K562 (cell line): ENCODE measurements around the gene FOXRED2. TPM values are rescaled to one million over a fixed set of nuclear protein-coding genes. Genes with fewer than 3 reads are reported as not detected.

ENCODE experiments used
- ATAC-seq: fragments of 200-7000 bp; cut with Tn5 transposase; 3 replicates; pipeline ENCODE4 v1.9.1; 2020; ENCODE audit warnings: moderate library complexity
- BruUV-seq: library from RNA; stranded (reverse); fragments of 400-500 nt; replicated peaks from 2 replicates; lab custom pipeline; 2021; lab: Mats Ljungman, UMichigan
- CTCF ChIA-PET: fragments of 300-600 bp; formaldehyde crosslinking; extraction: SDS; loops from one replicate; lab custom pipeline; 2021; ENCODE audit warnings: low intra/inter-chr PET ratio; lab: Yijun Ruan, JAX
- POLR2A ChIA-PET: fragments of 300-600, 350-650 bp; sonication (Branson Sonifier 250); formaldehyde crosslinking; extraction: SDS; loops from one replicate; lab custom pipeline; 2021; ENCODE audit warnings: antibody characterized with exemption, inconsistent platforms; lab: Yijun Ruan, JAX
- DNase-seq, 4 experiments: peaks; one replicate each; pipeline versions ENCODE4 v3.0.0 to v3.0.0-alpha.2; 2011 to 2018; ENCODE audit warnings: low spot score in 3 of 4, mixed read lengths in 3 of 4; ENCODE audit errors: extremely low read depth in 1 of 4
- FAIRE-seq: peaks from 2 replicates; lab custom pipeline; 2011; peaks lifted over from hg19 to GRCh38; lab: Jason Lieb, UNC
- H2AFZ ChIP-seq: 2 replicates; pipeline ENCODE4 v1.6.0; 2011; ENCODE audit warnings: low read depth, low read length, control low read depth, inconsistent platforms
- H3K27ac ChIP-seq: fragments of 200-600 bp; 3 replicates; pipeline ENCODE4 v1.8.0; 2011; ENCODE audit warnings: low read depth, mild to moderate bottlenecking, control low read depth, inconsistent platforms, low read length, moderate library complexity, mixed read lengths; ENCODE audit errors: extremely low read depth
- H3K27me3 ChIP-seq, 2 experiments: fragments of 300-600 bp in 1 of 2; 2 replicates in 1 of 2; 3 replicates in 1 of 2; pipeline versions ENCODE4 v1.6.0 to v1.8.0; 2011; ENCODE audit warnings: inconsistent platforms in 2 of 2, low read length in 2 of 2, mild to moderate bottlenecking in 1 of 2, mixed read lengths in 1 of 2, moderate library complexity in 1 of 2; ENCODE audit not compliant: control insufficient read depth in 2 of 2, insufficient read depth in 2 of 2
- H3K36me3 ChIP-seq: fragments of 300-600 bp; 3 replicates; pipeline ENCODE4 v1.8.0; 2011; ENCODE audit warnings: mild to moderate bottlenecking, low read length, inconsistent platforms; ENCODE audit not compliant: control insufficient read depth, insufficient read depth
- H3K4me1 ChIP-seq, 2 experiments: fragments of 200-600 bp in 1 of 2; replicated peaks in 1 of 2; 2 replicates in 1 of 2; 3 replicates in 1 of 2; pipeline versions ENCODE4 v1.5.1 to v1.8.0; 2011; ENCODE audit warnings: inconsistent platforms in 2 of 2, low read length in 2 of 2, mild to moderate bottlenecking in 1 of 2, mixed read lengths in 1 of 2, moderate library complexity in 1 of 2; ENCODE audit not compliant: control insufficient read depth in 2 of 2, insufficient read depth in 2 of 2
- H3K4me2 ChIP-seq: 2 replicates; pipeline ENCODE4 v1.6.1; 2011; ENCODE audit warnings: low read length, control low read depth, inconsistent platforms, mixed read lengths; ENCODE audit not compliant: insufficient read depth
- H3K4me3 ChIP-seq: fragments of 200-600 bp; sonication (generic), shearing (Covaris generic); 2 replicates; pipeline ENCODE4 v1.5.1; 2016; ENCODE audit warnings: control low read depth, inconsistent platforms
- H3K79me2 ChIP-seq: fragments of 200-600 bp; 3 replicates; pipeline ENCODE4 v1.8.0; 2011; ENCODE audit warnings: low read length, inconsistent platforms; ENCODE audit not compliant: control insufficient read depth, insufficient read depth
- H3K9ac ChIP-seq, 2 experiments: 2 replicates each; pipeline versions ENCODE4 v1.6.0 to v1.6.1; 2011; ENCODE audit warnings: low read depth in 2 of 2, low read length in 2 of 2, control low read depth in 1 of 2, inconsistent platforms in 1 of 2, mild to moderate bottlenecking in 1 of 2, mixed read lengths in 1 of 2; ENCODE audit not compliant: insufficient read depth in 1 of 2
- H3K9me1 ChIP-seq: one replicate; pipeline ENCODE4 v1.6.0; 2011; ENCODE audit warnings: inconsistent platforms, mild to moderate bottlenecking, low read length, moderate library complexity; ENCODE audit not compliant: control insufficient read depth, insufficient read depth
- H3K9me3 ChIP-seq: replicated peaks from 2 replicates; pipeline ENCODE4 v1.5.1; 2011; ENCODE audit warnings: low read depth, low read length, inconsistent platforms; ENCODE audit not compliant: control insufficient read depth, insufficient read depth
- H4K20me1 ChIP-seq: replicated peaks from 2 replicates; pipeline ENCODE4 v1.6.1; 2011; ENCODE audit warnings: low read length, inconsistent platforms, mixed read lengths; ENCODE audit not compliant: control insufficient read depth, insufficient read depth
- CREM ChIP-seq: IDR thresholded peaks from 2 replicates; pipeline ENCODE4 v1.6.1; 2014; ENCODE audit warnings: antibody characterized with exemption, low read depth
- ETV1 ChIP-seq: fragments of 450-650 bp; conservative IDR thresholded peaks from 2 replicates; pipeline ENCODE4 v1.6.1; 2016; ENCODE audit warnings: missing genetic modification characterization, control low read depth, low read depth, missing compliant biosample characterization
- GABPA ChIP-seq: fragments of 200-800 bp; sonication (Bioruptor generic); conservative IDR thresholded peaks from 2 replicates; pipeline ENCODE4 v1.6.1; 2016; ENCODE audit warnings: low read depth, missing genetic modification characterization, missing compliant biosample characterization
- HDAC6 ChIP-seq: IDR thresholded peaks from 2 replicates; pipeline ENCODE4 v1.6.1; 2012; ENCODE audit warnings: low read depth, mild to moderate bottlenecking, control low read depth, inconsistent platforms, low read length, moderate library complexity
- HMGN3 ChIP-seq: IDR thresholded peaks from 2 replicates; pipeline ENCODE4 v1.6.1; 2011; ENCODE audit warnings: borderline replicate concordance, low read depth, mild to moderate bottlenecking, mixed read lengths, low read length; ENCODE audit not compliant: insufficient read length; ENCODE audit errors: extremely low read depth
- NCOA4 ChIP-seq: fragments of 450-650 bp; IDR thresholded peaks from 2 replicates; pipeline ENCODE4 v1.6.1; 2018; ENCODE audit warnings: mild to moderate bottlenecking; ENCODE audit not compliant: partially characterized antibody
- POLR2AphosphoS5 ChIP-seq: IDR thresholded peaks from 2 replicates; pipeline ENCODE4 v1.6.1; 2011; ENCODE audit warnings: mild to moderate bottlenecking, low read depth, low read length, moderate library complexity; ENCODE audit not compliant: control insufficient read depth, insufficient read depth
- SRSF7 ChIP-seq: fragments of 200-400 bp; formaldehyde crosslinking; optimal IDR thresholded peaks from 2 replicates; pipeline ENCODE3; 2017; ENCODE audit warnings: mild to moderate bottlenecking, low read depth, low read length
- WGBS: fragments of 100-300 bp; shearing (Covaris generic); methylation state at CpG from one replicate; pipeline ENCODE4 v1.1.6; 2016; ENCODE audit warnings: low coverage, mixed read lengths; ENCODE audit not compliant: insufficient coverage; ENCODE audit errors: missing lambda C conversion rate; 5-methylcytosine and 5-hydroxymethylcytosine counted together
- in situ Hi-C: fragments of 300-500 bp; cut with MboI; formaldehyde crosslinking; loops from 4 replicates; pipeline ENCODE4 v1.15.0; 2018; ENCODE audit warnings: inconsistent platforms, mixed read lengths
- intact Hi-C: fragments of 100-400 bp; cut with micrococcal nuclease; formaldehyde crosslinking; loops from 2 replicates; pipeline ENCODE4 v1.14.2; 2022
- polyA plus RNA-seq, 8 experiments: library from polyadenylated mRNA; depleted of rRNA in 4 of 8; stranded (reverse) in 5 of 8; unstranded in 3 of 8; fragments of >200 nt; fragmentation: Nextera tagmentation in 2 of 8; fragmentation: Illumina TruSeq in 1 of 8; extraction: Ambion mirVana in 2 of 8; extraction: Trizol in 1 of 8; gene quantifications; 2 replicates each; pipeline versions ENCODE4 v1.2.1 to v1.2.3, GENCODE V29; 2011 to 2014; ENCODE audit warnings: inconsistent platforms in 1 of 8, missing spikeins in 1 of 8
- total RNA-seq, 7 experiments: library from RNA; depleted of rRNA in 6 of 7; stranded (reverse); fragments of >200 nt in 6 of 7; fragmentation: Illumina TruSeq in 2 of 7; extraction: Trizol in 2 of 7; gene quantifications; 2 replicates each; pipeline versions ENCODE4 v1.2.1 to v1.2.3, GENCODE V29; 2011 to 2021; ENCODE audit warnings: low replicate concordance in 1 of 7
- TF ChIP-seq, protein P1 (sequence below): fragments of 200-600 bp; sonication (generic); IDR thresholded peaks from one replicate; pipeline ENCODE4 v1.6.1; 2012; ENCODE audit warnings: mild to moderate bottlenecking, low read depth, low read length, inconsistent platforms
- TF ChIP-seq, protein P2 (sequence below): sonication (generic); formaldehyde crosslinking; IDR thresholded peaks from 2 replicates; pipeline ENCODE4 v1.8.1; 2022; ENCODE audit warnings: missing genetic modification reagents

Gene FOXRED2
- total and polyA plus RNA-seq, 9 of the 15 experiments (the other 6 are each of a cell fraction or from before 2014, with no cell fraction given), result 2.8 to 48.4 (median 7.8) TPM

DNA sequence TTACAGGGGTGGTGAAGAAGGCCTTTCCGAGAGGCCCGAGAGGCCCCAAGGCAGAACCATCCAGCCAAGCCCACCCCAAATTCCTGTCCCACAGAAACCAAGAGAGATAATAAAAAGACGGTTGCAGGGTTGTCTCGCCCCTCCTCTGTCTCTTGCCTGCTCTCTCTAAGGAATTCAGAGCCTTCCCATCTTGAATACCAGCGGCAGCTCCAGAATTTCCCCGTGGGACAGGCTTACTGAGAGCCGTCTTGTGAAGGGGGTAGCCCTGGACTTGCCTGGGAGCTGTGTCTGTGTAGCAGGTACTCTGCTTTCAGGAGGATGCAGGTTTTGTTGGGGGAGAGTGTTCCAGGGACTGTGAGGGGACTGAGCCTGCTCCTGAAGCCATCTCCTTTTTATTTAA lies 31.7 kb upstream of the FOXRED2 start:
- BruUV-seq, result no TSS peak
- WGBS, result 83% methylated on average over 2 of the region's 7 CpGs
- Histone ChIP-seq H4K20me1 (no peaks in the 10 kb centered on the region), H3K27ac (no peak overlapping the region), H3K79me2 (no peaks in the 10 kb centered on the region), H3K4me2 (no peak overlapping the region), H3K36me3 (no peaks in the 10 kb centered on the region), H3K27me3 (no peaks in the 10 kb centered on the region), H3K9me1 (no peaks in the 10 kb centered on the region), H3K4me1 (peaks cover 4% of the 10 kb centered on the region in 2 experiments; a peak in 3 of 5 replicates), H3K9me3 (0 out of 2 replicates have a peak, but pooled peaks cover 2% of the 10 kb centered on the region), H2AFZ (no peak overlapping the region), H3K9ac (no peak overlapping the region), H3K4me3 (no peak overlapping the region)
- ChIA-PET POLR2A (interaction anchor here (0.5 to 0.7 kb wide), 4 partner anchors 9 to 265 kb away, joined by 3 to 4 read pairs (median 3); partner anchors contain the start of gene EIF3D), CTCF (no interaction called here)
- in situ Hi-C loops, result no loop called here
- DNase-seq (no peak), ATAC-seq (no peak), FAIRE-seq (no peak)
- intact Hi-C loops, result no loop called here
- TF ChIP-seq CREM (no peak), ETV1 (tag) (no peak), SRSF7 (no peak), HMGN3 (no peak), POLR2AphosphoS5 (no peak), HDAC6 (no peak), NCOA4 (no peak), GABPA (tag) (no peak)
- TF ChIP-seq, protein P1, sequence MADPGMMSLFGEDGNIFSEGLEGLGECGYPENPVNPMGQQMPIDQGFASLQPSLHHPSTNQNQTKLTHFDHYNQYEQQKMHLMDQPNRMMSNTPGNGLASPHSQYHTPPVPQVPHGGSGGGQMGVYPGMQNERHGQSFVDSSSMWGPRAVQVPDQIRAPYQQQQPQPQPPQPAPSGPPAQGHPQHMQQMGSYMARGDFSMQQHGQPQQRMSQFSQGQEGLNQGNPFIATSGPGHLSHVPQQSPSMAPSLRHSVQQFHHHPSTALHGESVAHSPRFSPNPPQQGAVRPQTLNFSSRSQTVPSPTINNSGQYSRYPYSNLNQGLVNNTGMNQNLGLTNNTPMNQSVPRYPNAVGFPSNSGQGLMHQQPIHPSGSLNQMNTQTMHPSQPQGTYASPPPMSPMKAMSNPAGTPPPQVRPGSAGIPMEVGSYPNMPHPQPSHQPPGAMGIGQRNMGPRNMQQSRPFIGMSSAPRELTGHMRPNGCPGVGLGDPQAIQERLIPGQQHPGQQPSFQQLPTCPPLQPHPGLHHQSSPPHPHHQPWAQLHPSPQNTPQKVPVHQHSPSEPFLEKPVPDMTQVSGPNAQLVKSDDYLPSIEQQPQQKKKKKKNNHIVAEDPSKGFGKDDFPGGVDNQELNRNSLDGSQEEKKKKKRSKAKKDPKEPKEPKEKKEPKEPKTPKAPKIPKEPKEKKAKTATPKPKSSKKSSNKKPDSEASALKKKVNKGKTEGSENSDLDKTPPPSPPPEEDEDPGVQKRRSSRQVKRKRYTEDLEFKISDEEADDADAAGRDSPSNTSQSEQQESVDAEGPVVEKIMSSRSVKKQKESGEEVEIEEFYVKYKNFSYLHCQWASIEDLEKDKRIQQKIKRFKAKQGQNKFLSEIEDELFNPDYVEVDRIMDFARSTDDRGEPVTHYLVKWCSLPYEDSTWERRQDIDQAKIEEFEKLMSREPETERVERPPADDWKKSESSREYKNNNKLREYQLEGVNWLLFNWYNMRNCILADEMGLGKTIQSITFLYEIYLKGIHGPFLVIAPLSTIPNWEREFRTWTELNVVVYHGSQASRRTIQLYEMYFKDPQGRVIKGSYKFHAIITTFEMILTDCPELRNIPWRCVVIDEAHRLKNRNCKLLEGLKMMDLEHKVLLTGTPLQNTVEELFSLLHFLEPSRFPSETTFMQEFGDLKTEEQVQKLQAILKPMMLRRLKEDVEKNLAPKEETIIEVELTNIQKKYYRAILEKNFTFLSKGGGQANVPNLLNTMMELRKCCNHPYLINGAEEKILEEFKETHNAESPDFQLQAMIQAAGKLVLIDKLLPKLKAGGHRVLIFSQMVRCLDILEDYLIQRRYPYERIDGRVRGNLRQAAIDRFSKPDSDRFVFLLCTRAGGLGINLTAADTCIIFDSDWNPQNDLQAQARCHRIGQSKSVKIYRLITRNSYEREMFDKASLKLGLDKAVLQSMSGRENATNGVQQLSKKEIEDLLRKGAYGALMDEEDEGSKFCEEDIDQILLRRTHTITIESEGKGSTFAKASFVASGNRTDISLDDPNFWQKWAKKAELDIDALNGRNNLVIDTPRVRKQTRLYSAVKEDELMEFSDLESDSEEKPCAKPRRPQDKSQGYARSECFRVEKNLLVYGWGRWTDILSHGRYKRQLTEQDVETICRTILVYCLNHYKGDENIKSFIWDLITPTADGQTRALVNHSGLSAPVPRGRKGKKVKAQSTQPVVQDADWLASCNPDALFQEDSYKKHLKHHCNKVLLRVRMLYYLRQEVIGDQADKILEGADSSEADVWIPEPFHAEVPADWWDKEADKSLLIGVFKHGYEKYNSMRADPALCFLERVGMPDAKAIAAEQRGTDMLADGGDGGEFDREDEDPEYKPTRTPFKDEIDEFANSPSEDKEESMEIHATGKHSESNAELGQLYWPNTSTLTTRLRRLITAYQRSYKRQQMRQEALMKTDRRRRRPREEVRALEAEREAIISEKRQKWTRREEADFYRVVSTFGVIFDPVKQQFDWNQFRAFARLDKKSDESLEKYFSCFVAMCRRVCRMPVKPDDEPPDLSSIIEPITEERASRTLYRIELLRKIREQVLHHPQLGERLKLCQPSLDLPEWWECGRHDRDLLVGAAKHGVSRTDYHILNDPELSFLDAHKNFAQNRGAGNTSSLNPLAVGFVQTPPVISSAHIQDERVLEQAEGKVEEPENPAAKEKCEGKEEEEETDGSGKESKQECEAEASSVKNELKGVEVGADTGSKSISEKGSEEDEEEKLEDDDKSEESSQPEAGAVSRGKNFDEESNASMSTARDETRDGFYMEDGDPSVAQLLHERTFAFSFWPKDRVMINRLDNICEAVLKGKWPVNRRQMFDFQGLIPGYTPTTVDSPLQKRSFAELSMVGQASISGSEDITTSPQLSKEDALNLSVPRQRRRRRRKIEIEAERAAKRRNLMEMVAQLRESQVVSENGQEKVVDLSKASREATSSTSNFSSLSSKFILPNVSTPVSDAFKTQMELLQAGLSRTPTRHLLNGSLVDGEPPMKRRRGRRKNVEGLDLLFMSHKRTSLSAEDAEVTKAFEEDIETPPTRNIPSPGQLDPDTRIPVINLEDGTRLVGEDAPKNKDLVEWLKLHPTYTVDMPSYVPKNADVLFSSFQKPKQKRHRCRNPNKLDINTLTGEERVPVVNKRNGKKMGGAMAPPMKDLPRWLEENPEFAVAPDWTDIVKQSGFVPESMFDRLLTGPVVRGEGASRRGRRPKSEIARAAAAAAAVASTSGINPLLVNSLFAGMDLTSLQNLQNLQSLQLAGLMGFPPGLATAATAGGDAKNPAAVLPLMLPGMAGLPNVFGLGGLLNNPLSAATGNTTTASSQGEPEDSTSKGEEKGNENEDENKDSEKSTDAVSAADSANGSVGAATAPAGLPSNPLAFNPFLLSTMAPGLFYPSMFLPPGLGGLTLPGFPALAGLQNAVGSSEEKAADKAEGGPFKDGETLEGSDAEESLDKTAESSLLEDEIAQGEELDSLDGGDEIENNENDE, result no peak
- TF ChIP-seq, protein P2, sequence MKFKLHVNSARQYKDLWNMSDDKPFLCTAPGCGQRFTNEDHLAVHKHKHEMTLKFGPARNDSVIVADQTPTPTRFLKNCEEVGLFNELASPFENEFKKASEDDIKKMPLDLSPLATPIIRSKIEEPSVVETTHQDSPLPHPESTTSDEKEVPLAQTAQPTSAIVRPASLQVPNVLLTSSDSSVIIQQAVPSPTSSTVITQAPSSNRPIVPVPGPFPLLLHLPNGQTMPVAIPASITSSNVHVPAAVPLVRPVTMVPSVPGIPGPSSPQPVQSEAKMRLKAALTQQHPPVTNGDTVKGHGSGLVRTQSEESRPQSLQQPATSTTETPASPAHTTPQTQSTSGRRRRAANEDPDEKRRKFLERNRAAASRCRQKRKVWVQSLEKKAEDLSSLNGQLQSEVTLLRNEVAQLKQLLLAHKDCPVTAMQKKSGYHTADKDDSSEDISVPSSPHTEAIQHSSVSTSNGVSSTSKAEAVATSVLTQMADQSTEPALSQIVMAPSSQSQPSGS (CRISPR knock-in tag), result no peak
